Measurements from ENCODE around the gene ZNF474. TPM values are rescaled to one million over a fixed set of nuclear protein-coding genes. Genes with fewer than 3 reads are reported as not detected.

Gene ZNF474
- total RNA-seq, 1 donor from 2014 or later: not detected

DNA sequence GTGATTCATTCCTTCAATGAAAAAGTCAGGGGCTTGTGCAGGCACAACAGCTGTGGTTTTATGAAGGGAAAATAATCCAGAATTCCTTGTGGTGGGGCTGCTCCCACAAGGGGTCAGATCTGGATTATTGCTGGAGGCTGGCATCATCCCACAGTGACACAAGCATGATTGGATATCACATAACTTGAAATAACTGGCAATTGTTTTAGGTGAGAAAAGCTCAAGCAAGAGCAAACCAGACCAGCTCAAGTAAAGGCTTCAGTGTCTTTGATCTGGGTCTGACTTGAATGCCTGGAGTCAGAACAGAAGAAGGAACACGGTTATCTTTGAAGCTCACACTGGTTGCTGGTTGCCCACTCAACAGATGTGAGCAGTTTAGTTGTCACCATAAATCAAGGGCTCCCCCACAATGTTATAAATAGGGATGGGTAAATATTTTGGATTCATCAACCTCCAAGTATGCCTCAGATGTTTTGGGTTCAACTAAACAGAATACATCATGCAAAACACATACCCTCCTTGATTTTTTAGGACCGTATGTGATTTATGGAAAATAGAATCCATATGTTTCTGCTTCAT is 3.1 kb upstream of the ZNF474 start:
- Histone ChIP-seq H3K27me3 (no peaks in the 10 kb centered on the region), H3K27ac (peak overlapping the region; percentile 66 to 67), H3K4me1 (peaks cover 0 to 7% of the 10 kb centered on the region in 2 donors), H3K36me3 (no peaks in the 10 kb centered on the region), H3K4me3 (peak overlapping the region in 1 of 2 donors; percentile 31), H3K9me3 (no peaks in the 10 kb centered on the region)
- intact Hi-C loops (cut with DNase I): no loop called here
- TF ChIP-seq, protein P1, sequence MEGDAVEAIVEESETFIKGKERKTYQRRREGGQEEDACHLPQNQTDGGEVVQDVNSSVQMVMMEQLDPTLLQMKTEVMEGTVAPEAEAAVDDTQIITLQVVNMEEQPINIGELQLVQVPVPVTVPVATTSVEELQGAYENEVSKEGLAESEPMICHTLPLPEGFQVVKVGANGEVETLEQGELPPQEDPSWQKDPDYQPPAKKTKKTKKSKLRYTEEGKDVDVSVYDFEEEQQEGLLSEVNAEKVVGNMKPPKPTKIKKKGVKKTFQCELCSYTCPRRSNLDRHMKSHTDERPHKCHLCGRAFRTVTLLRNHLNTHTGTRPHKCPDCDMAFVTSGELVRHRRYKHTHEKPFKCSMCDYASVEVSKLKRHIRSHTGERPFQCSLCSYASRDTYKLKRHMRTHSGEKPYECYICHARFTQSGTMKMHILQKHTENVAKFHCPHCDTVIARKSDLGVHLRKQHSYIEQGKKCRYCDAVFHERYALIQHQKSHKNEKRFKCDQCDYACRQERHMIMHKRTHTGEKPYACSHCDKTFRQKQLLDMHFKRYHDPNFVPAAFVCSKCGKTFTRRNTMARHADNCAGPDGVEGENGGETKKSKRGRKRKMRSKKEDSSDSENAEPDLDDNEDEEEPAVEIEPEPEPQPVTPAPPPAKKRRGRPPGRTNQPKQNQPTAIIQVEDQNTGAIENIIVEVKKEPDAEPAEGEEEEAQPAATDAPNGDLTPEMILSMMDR (IDR thresholded peaks at IDR 0.05): no peak
- DNase-seq (ENCODE audit: low spot score in 2 of 2): no peak

DNA sequence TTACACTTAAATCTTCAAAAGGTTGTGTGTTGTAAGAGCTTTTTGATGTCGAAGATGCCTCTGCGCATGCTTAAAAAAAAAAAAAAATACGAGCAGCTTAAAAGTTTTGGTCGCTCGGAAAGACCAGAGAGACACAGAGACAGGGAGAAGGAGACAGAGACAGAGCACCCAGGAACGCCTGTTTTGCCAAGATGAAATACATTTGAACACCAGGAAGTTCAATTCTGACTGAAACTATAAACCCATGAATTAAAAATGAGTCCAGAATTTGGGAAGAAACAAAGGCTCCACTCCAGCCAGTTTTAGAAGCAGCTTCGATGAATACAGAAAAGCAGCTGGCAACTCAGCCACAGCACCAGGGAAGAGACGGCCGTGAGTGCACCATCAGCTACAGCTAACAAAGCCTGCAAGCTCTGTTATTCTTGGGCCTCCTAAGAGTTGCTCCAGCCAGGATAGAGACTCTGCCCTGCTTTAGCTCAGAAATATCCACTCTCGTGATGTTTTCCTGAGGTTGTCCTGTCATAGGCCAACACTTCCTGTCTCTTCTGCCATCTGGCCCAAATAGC is 2.5 kb upstream of the ZNF474 start:
- H3K27ac ChIP-seq: peak overlapping the region; percentile 66 to 67
- H3K9me3 ChIP-seq: no peaks in the 10 kb centered on the region
- H3K36me3 ChIP-seq: no peaks in the 10 kb centered on the region
- TF ChIP-seq, protein P1 (IDR thresholded peaks at IDR 0.05): no peak
- peaks cover 0 to 7% of the 10 kb centered on the region in 2 donors for H3K4me1 ChIP-seq
- intact Hi-C loops (cut with DNase I): no loop called here
- DNase-seq (ENCODE audit: low spot score in 2 of 2): no peak
- H3K4me3 ChIP-seq: peak overlapping the region in 1 of 2 donors; percentile 31
- no peaks in the 10 kb centered on the region for H3K27me3 ChIP-seq

DNA sequence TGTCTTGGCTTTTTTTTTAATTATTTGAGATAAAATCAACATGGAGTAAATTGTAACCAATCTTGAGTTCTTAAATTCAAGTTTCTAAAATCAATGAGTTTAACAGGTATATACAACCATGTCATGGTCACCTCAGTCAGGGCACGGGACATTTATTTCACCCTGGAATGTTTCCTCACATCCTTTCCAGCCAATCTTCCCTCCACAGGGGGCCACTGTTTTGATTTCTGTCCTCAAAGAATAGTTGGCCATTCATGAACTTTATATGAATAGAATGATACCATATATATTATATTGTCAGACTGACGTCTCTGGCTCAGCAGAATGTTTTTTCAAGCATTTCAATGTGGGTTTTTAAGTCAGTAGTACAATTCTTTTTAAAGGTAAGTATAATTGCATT is 806 bp downstream of the ZNF474 start:
- no peak for DNase-seq (ENCODE audit: low spot score in 2 of 2)
- Histone ChIP-seq H3K9me3 (no peaks in the 10 kb centered on the region), H3K27ac (no peak overlapping the region), H3K4me3 (no peak overlapping the region), H3K4me1 (peaks cover 0 to 7% of the 10 kb centered on the region in 2 donors), H3K27me3 (no peaks in the 10 kb centered on the region), H3K36me3 (no peaks in the 10 kb centered on the region)
- TF ChIP-seq, protein P1 (IDR thresholded peaks at IDR 0.05): no peak
- intact Hi-C loops (cut with DNase I): no loop called here

DNA sequence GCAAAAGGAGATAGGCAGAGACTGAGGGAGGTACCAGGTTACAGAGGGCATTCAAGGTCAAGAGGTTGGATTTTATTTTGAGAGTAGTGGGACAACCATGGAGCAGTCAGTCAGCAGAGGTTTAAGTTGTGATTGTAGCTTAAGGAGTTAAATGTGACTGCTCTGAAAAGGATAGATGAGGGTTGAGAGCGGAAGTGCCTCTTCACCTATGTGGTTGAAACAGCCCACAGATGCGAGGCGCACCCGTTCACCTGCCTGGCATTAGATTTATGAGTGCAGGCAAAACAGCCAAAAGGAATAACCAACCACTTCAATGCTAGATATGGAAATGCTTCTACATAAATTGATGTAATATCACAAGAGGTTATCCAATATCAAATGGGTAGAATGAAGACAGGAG is 8.4 kb downstream of the ZNF474 start:
- H3K9me3 ChIP-seq: no peaks in the 10 kb centered on the region
- no peaks in the 10 kb centered on the region for H3K27me3 ChIP-seq
- no peak for DNase-seq (ENCODE audit: low spot score in 2 of 2)
- H3K27ac ChIP-seq: no peak overlapping the region
- no peaks in the 10 kb centered on the region for H3K36me3 ChIP-seq
- TF ChIP-seq, protein P1 (IDR thresholded peaks at IDR 0.05): no peak
- H3K4me1 ChIP-seq: no peaks in the 10 kb centered on the region
- no peak overlapping the region for H3K4me3 ChIP-seq
- intact Hi-C loops (cut with DNase I): no loop called here

DNA sequence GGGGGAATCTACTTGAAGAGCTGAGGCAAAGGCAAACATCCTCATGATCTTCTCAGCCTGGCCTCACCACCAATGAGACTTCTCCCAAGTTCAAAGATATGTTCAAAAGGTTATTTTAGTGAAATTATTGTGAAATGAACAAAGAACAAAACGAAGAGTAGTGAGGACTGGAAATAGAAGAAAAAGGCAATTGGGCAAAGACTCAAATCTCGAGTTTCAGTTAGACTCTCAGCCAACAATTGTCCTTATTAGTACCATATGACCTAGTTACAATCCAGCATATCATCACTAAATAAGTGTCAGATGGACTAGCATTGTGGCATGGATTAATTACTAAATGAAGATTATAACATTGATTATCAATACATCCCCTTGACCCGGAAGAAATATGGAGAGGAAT is 9.0 kb downstream of the ZNF474 start:
- no peaks in the 10 kb centered on the region for H3K4me1 ChIP-seq
- no peaks in the 10 kb centered on the region for H3K36me3 ChIP-seq
- H3K27me3 ChIP-seq: no peaks in the 10 kb centered on the region
- no peak overlapping the region for H3K27ac ChIP-seq
- intact Hi-C loops (cut with DNase I): no loop called here
- no peak for DNase-seq (ENCODE audit: low spot score in 2 of 2)
- H3K4me3 ChIP-seq: no peak overlapping the region
- TF ChIP-seq, protein P1 (IDR thresholded peaks at IDR 0.05): no peak
- no peaks in the 10 kb centered on the region for H3K9me3 ChIP-seq
